22Rv1 (cell line): ENCODE results near the gene ABCG5.

Experiments
- CTCF ChIP-seq: fragments of 450-650 bp; IDR thresholded peaks from 2 replicates; pipeline ENCODE4 v1.5.1; 2017; ENCODE audit warnings: mild to moderate bottlenecking
- ZFX ChIP-seq: fragments of 450-650 bp; IDR thresholded peaks from 2 replicates; pipeline ENCODE4 v1.6.1; 2017; ENCODE audit warnings: antibody characterized with exemption, borderline replicate concordance

- TF ChIP-seq CTCF (no peak), ZFX (no peak)
These were observed 47.4 kb downstream of the ABCG5 start for GRCh38 chr2:43791035-43791765.
